HG02852 (cell line): ENCODE measurements around the gene KIRREL3.

Experiments used
- ATAC-seq: cut with Tn5 transposase; IDR thresholded peaks from one replicate; pipeline ENCODE4 v1.9.1; 2021; ENCODE audit warnings: mild to moderate bottlenecking, moderate library complexity; ENCODE audit not compliant: unreplicated experiment

Gene KIRREL3

GRCh38 chr11:126997641-126998040 is 2.9 kb downstream of the KIRREL3 start:
- ATAC-seq: no peak

- no peak for ATAC-seq
Observed at GRCh38 chr11:126997196-126997595, 3.4 kb downstream of the KIRREL3 start.

GRCh38 chr11:126996036-126996804 is 4.3 kb downstream of the KIRREL3 start:
- ATAC-seq: no peak

GRCh38 chr11:126993599-126993998 is 7.0 kb downstream of the KIRREL3 start:
- ATAC-seq: no peak

- ATAC-seq: no peak
Observed at GRCh38 chr11:126992804-126993111, 7.8 kb downstream of the KIRREL3 start.

GRCh38 chr11:126992065-126992803 is 8.3 kb downstream of the KIRREL3 start:
- ATAC-seq: no peak

- no peak for ATAC-seq
Observed at GRCh38 chr11:126991596-126991995, 9.0 kb downstream of the KIRREL3 start.

GRCh38 chr11:126990716-126991480 is 9.7 kb downstream of the KIRREL3 start:
- ATAC-seq: no peak

- peak; percentile 84 for ATAC-seq
Observed at GRCh38 chr11:126989942-126990715, 10.4 kb downstream of the KIRREL3 start.

- ATAC-seq: no peak
Observed at GRCh38 chr11:126988655-126989054, 11.9 kb downstream of the KIRREL3 start.

- no peak for ATAC-seq
Observed at GRCh38 chr11:126981635-126982034, 18.9 kb downstream of the KIRREL3 start.

- no peak for ATAC-seq
Observed at GRCh38 chr11:126978911-126979310, 21.7 kb downstream of the KIRREL3 start.

GRCh38 chr11:126978165-126978564 is 22.4 kb downstream of the KIRREL3 start:
- no peak for ATAC-seq

GRCh38 chr11:126973051-126973450 is 27.5 kb downstream of the KIRREL3 start:
- no peak for ATAC-seq

GRCh38 chr11:126971305-126971704 is 29.3 kb downstream of the KIRREL3 start:
- no peak for ATAC-seq

GRCh38 chr11:126969865-126970479 is 30.6 kb downstream of the KIRREL3 start:
- no peak for ATAC-seq

- no peak for ATAC-seq
Observed at GRCh38 chr11:126968915-126969314, 31.7 kb downstream of the KIRREL3 start.

GRCh38 chr11:126965331-126965730 is 35.2 kb downstream of the KIRREL3 start:
- ATAC-seq: no peak

- no peak for ATAC-seq
Observed at GRCh38 chr11:126963603-126964363, 36.8 kb downstream of the KIRREL3 start.

GRCh38 chr11:126963115-126963514 is 37.5 kb downstream of the KIRREL3 start:
- no peak for ATAC-seq
